Colonic mucosa (tissue), 4 donors: ENCODE data around the gene GALNT17. TPM values are rescaled to one million over a fixed set of nuclear protein-coding genes. Genes with fewer than 3 reads are reported as not detected.

Experiments
- DNase-seq: peaks from one replicate; pipeline ENCODE4 v3.0.0-alpha.2; 2020
- H3K27ac ChIP-seq: fragments of 200-600 bp; one replicate; pipeline ENCODE4 v1.8.0; 2021
- H3K27me3 ChIP-seq: fragments of 200-600 bp; one replicate; pipeline ENCODE4 v1.8.0; 2021
- H3K36me3 ChIP-seq: fragments of 200-600 bp; one replicate; pipeline ENCODE4 v1.8.0; 2021
- H3K4me1 ChIP-seq: fragments of 200-600 bp; one replicate; pipeline ENCODE4 v1.8.0; 2021; ENCODE audit warnings: mild to moderate bottlenecking
- H3K4me3 ChIP-seq: fragments of 200-600 bp; one replicate; pipeline ENCODE4 v1.8.0; 2021
- H3K9ac ChIP-seq, 2 donors: one replicate each; pipeline ENCODE4 v1.7.0; 2013; ENCODE audit warnings: control low read depth in 2 of 2, low read depth in 2 of 2, low read length in 2 of 2
- H3K9me3 ChIP-seq: fragments of 200-600 bp; one replicate; pipeline ENCODE4 v1.8.0; 2021
- intact Hi-C: fragments of 100-400 bp; cut with DNase I; formaldehyde crosslinking; loops from one replicate; pipeline ENCODE4 v1.14.1; 2022
- total RNA-seq, 2 donors: library from RNA; stranded (reverse); fragmentation: NEBNext Ultra II Directional in 1 of 2; extraction: Animal tissue kit (Norgen Biotek cat#: 25700) in 1 of 2; gene quantifications; one replicate each; pipeline ENCODE4 v1.2.1, GENCODE V29; 2021
- TF ChIP-seq, protein P1 (sequence below): fragments of 200-600 bp; IDR thresholded peaks from one replicate; pipeline ENCODE4 v1.8.0; 2022; ENCODE audit warnings: antibody characterized with exemption, mild to moderate bottlenecking
- donor health status: healthy.
- donor health status: DM: no; HTN: no; CAD: no.
- donor health status: DM: no; HTN: no; CAD: no.

Gene GALNT17
- 1 to 10 TPM in 1 of 2 donors, under 1 TPM in 1; 0.37 to 1.3 TPM for total RNA-seq

DNA sequence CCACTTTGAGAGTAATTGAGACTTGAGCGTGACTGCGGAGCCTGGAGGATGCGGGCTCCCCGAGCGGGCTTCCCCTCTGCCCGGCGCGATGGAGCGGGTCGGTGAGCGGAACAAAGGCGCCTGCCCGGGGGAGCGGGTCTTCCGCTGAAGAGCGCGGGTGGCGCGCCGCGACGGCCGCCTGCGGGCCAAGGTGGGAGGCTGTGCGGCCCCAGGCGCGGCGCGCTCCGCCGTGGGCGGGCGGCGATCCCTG is at the start of gene GALNT17:
Gene GALNT17, plus strand, starts transcription at position 18 of the 250 bp plus-strand sequence.
- TF ChIP-seq, protein P1, sequence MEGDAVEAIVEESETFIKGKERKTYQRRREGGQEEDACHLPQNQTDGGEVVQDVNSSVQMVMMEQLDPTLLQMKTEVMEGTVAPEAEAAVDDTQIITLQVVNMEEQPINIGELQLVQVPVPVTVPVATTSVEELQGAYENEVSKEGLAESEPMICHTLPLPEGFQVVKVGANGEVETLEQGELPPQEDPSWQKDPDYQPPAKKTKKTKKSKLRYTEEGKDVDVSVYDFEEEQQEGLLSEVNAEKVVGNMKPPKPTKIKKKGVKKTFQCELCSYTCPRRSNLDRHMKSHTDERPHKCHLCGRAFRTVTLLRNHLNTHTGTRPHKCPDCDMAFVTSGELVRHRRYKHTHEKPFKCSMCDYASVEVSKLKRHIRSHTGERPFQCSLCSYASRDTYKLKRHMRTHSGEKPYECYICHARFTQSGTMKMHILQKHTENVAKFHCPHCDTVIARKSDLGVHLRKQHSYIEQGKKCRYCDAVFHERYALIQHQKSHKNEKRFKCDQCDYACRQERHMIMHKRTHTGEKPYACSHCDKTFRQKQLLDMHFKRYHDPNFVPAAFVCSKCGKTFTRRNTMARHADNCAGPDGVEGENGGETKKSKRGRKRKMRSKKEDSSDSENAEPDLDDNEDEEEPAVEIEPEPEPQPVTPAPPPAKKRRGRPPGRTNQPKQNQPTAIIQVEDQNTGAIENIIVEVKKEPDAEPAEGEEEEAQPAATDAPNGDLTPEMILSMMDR: no peak
- intact Hi-C loops: no loop called here

DNA sequence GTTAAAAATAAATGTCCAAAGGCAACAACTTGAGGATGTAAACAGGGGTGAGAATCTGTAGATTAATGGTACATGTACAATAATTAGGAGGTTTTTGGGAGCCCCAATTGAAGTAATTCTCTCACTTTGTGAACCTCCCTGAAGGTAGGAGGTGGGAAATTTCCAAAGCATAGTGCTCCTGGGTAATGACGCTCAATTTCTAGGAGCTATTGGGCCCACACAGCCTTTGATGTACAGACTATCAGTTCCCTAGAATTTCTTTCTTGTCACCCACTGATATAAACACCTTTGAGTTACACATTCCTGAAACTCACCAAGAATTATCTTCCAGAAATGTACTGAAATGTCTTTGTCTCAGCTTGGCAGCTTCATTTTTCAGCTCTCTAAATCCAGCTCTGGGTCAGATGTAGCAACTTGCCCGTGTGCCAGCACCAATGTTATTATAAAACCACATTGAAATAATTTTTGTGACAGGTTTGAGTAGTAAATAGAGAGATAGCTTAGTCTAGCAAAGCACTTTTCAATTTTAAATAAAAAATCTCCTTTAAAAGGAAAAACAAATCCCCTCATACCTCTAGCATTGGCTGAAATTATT is 36.6 kb upstream of the GALNT17 start:
- no peaks in the 10 kb centered on the region for H3K36me3 ChIP-seq

More for the DNA sequence above, at the start of gene GALNT17:
- Histone ChIP-seq H3K9ac (no peak within 1 kb of the TSS), H3K4me3 (peak within 1 kb of the TSS; percentile 24), H3K27ac (no peak within 1 kb of the TSS), H3K36me3 (no peaks in the 10 kb centered on the region), H3K4me1 (no peaks in the 10 kb centered on the region), H3K27me3 (peaks cover 5% of the 10 kb centered on the region), H3K9me3 (no peaks in the 10 kb centered on the region)
- DNase-seq: no peak

DNA sequence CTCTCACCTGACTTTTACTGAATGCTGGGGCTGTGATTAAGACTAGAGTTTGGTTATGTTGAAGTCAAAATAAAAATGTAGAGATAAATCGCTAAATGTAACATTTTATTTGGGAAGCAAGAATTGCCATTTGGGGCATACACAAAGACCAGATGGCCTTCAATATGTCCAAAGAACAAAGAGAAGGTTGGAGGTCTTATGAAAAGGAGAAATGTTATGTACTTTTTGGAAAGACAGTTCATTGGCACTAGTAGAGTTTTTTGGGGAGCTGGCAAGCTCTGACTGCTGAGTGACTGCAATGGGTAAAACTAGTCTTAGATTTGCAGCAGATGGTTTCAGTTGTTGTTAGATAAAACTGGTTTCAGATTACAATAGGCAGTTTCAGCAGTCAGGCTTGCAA is 35.6 kb upstream of the GALNT17 start:
- TF ChIP-seq, protein P1: no peak
- Histone ChIP-seq H3K9ac (no peak overlapping the region), H3K27ac (no peak overlapping the region), H3K36me3 (no peaks in the 10 kb centered on the region), H3K4me3 (no peak overlapping the region), H3K27me3 (no peaks in the 10 kb centered on the region), H3K4me1 (no peaks in the 10 kb centered on the region), H3K9me3 (no peaks in the 10 kb centered on the region)
- DNase-seq: no peak
- intact Hi-C loops: no loop called here

More for the DNA sequence above, 36.6 kb upstream of the GALNT17 start:
- H3K27ac ChIP-seq: no peak overlapping the region
- H3K4me1 ChIP-seq: no peaks in the 10 kb centered on the region
- TF ChIP-seq, protein P1: no peak
- H3K9ac ChIP-seq: no peak overlapping the region
- H3K27me3 ChIP-seq: no peaks in the 10 kb centered on the region
- intact Hi-C loops: no loop called here
- no peak for DNase-seq
- H3K4me3 ChIP-seq: no peak overlapping the region
- no peaks in the 10 kb centered on the region for H3K9me3 ChIP-seq

DNA sequence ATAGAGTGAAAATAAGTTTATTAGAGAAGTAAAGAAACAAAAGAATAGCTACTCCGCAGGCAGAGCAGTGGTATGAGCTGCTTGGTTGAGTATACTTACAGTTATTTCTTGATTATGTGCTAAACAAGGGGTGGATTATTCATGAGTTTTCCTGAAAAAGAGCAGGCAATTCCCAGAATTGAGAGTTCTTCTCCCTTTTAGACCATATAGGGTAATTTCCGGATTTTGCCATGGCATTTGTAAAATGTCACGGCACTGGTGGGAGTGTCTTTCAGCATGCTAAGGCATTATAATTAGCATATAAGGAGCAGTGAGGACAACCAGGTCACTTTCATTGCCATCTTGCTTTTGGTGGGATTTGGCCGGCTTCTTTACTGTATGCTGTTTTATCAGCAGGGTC is 25.7 kb upstream of the GALNT17 start:
- TF ChIP-seq, protein P1: no peak
- H3K9me3 ChIP-seq: no peaks in the 10 kb centered on the region
- no peaks in the 10 kb centered on the region for H3K36me3 ChIP-seq
- no peak overlapping the region for H3K27ac ChIP-seq
- H3K27me3 ChIP-seq: no peaks in the 10 kb centered on the region
- intact Hi-C loops: no loop called here
- no peak overlapping the region for H3K9ac ChIP-seq
- no peak overlapping the region for H3K4me3 ChIP-seq
- DNase-seq: no peak
- no peaks in the 10 kb centered on the region for H3K4me1 ChIP-seq

DNA sequence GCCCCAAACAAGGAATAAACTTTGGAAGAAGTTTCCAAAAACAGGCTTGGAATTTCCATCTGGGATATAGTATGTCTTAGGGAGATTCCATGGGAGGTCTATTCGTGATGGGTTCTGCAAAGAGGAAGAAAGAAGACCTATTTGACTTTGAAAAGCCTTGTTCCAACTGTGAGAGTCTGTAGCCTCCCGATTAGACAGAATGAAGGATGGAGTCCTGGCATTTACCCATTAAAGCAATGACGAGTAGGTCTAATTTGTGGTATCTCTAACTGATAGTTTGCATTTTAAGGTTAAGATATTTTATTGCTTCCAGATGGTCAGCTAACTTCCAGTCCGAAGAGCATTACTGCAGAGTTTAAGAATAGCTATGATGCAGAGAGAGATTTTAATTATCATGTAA is 19.5 kb upstream of the GALNT17 start:
- Histone ChIP-seq H3K36me3 (no peaks in the 10 kb centered on the region), H3K4me3 (no peak overlapping the region), H3K9ac (no peak overlapping the region), H3K27ac (no peak overlapping the region), H3K9me3 (no peaks in the 10 kb centered on the region), H3K27me3 (no peaks in the 10 kb centered on the region), H3K4me1 (no peaks in the 10 kb centered on the region)
- no peak for DNase-seq
- TF ChIP-seq, protein P1: no peak
- intact Hi-C loops: no loop called here

DNA sequence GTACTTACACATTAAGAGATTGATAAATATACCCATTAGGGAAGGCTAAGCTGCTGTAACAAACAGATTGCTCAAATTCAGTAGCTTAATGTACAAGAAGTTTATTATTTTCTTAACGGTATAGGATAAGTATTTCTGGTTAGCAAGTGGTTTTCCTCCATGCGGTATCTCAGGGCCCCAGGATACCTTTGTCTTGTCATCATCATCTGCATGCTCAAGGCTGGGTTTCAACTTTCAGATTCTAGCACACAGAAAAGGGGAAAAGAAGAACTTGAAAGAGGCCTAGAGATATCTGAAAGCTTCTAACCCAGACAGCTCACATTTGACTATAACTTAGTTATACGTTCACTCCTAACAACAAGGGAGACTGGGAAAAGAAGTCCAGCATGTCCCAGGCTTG is 11.8 kb upstream of the GALNT17 start:
- Histone ChIP-seq H3K4me3 (no peak overlapping the region), H3K4me1 (no peaks in the 10 kb centered on the region), H3K27ac (no peak overlapping the region), H3K36me3 (no peaks in the 10 kb centered on the region), H3K9ac (no peak overlapping the region), H3K27me3 (no peaks in the 10 kb centered on the region), H3K9me3 (no peaks in the 10 kb centered on the region)
- intact Hi-C loops: no loop called here
- DNase-seq: no peak
- TF ChIP-seq, protein P1: no peak
